HG03066 (cell line): Measurements from ENCODE around the gene CPNE5.
"Not testable (repeated sequence)": the region's sequence is repeated elsewhere in the genome, so short reads cannot be mapped to it uniquely, and the experiment has no call there.

Experiments
- ATAC-seq: cut with Tn5 transposase; IDR thresholded peaks from one replicate; pipeline ENCODE4 v1.9.1; 2021; ENCODE audit warnings: low read depth; ENCODE audit not compliant: unreplicated experiment

CPNE5 gene

DNA sequence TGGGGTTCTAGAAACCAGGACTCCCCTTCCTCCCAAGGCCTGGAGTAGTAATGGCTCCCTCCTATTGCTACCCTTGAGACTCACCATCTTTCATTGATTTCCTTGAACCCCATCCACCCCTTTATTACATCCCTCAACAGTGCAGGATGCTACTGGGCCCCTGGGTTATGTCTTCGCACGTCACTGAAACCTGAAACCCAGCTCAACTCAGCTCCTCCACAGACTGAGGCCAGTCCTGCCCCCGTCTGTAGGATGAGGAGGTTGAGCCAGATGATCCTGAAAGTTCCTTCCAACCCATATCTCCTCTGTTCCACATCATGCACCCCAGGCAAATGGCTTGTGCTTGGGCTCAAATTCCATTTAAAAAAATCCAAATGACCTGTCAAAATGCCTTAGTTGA, 21.4 kb downstream of the CPNE5 start:
- ATAC-seq: no peak

GRCh38 chr6:36817176-36817817, 21.9 kb downstream of the CPNE5 start:
- no peak for ATAC-seq

DNA sequence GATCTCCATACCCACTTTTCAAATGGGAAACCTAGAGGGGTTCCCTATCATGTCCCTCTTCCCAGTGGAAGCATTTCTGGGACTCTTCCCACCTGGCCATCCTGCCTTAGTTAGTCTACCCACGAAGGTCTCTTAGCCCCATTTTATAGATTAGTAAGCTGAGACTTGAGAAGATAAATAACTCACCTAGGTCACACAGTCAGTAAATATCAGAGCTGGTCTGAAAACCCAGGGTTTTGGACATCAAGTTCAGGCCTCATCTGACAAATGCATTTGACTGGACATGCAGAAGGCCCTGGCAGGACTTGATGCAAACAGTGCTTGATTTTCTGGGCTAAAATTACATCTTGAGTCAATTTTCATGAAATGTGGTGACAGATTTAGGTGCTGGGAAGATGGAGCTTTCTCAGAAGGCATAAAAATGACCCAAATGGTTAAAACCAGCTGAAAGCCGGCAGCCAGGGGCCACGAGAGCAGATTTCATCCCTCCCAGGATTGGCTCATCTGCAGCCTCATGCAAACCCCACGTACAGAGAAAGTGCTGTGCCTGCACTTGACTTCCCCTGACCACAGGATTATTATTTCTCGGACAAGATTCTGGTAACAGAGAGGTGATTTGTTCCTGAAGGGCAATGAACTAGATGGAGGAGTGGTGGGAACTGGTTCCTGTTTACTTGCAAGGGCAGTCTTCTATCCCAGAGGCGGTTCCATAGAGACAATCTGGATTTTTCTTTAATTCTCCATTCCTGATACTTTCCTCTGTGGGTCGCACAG, 23.1 kb downstream of the CPNE5 start:
- no peak for ATAC-seq

DNA sequence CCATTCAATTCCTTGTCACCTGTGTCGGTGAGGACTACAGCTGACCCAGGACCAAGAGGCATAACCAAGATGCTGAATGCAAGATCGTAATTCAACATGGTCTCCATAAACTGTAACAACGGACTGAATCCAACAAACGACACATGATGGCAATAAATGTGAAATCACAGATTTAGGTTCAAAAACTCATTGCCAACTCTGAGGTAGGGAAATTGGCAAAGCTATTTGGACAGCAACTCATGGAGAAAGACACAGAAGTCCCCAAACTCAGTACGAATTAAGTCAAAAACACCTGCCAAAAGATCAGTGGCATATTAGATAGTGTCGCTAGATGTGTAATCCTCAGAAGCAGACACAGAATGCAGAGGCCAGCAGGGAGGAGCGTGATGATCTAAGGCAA, 25.0 kb downstream of the CPNE5 start:
- no peak for ATAC-seq

- no peak for ATAC-seq
Measured at GRCh38 chr6:36813526-36813925, 25.7 kb downstream of the CPNE5 start.

DNA sequence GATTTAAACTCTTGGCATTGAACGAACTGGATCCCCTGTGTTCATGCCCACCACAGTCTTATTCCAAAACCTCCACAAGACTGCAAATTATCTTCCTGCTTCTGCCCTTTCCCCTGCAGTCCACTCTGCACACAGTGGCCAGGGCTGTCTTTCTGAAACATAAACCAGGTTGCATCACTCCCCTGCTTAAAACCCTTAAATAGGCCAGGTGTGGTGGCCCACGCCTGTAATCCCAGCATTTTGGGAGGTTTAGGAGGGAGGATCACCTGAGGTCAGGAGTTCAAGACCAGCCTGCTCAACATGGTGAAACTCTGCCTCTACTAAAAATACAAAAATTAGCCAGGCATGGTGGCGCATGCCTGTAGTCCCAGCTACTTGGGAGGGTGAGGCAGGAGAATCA, 26.2 kb downstream of the CPNE5 start:
- not testable (repeated sequence) for ATAC-seq

GRCh38 chr6:36809941-36810803, 29.1 kb downstream of the CPNE5 start:
- ATAC-seq: no peak

DNA sequence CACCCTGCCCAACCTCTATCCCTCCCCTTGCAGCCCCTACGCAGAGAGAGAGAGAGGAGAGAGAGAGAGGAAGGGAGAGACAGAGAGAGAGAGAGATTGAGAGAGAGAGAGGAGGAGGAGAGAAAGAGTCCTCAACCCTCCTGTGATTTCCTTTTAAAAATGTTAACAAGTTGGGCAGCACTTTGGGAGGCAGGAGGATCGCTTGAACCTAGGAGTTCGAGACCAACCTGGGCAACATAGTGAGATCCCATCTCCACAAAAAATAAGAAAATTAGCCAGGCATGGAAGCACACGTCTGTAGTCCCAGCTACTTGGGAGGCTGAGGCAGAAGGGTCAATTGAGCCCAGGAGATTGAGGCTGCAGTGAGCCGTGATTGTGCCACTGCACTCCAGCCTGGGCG, 30.1 kb downstream of the CPNE5 start:
- ATAC-seq: no peak

GRCh38 chr6:36808634-36809033, 30.6 kb downstream of the CPNE5 start:
- no peak for ATAC-seq

DNA sequence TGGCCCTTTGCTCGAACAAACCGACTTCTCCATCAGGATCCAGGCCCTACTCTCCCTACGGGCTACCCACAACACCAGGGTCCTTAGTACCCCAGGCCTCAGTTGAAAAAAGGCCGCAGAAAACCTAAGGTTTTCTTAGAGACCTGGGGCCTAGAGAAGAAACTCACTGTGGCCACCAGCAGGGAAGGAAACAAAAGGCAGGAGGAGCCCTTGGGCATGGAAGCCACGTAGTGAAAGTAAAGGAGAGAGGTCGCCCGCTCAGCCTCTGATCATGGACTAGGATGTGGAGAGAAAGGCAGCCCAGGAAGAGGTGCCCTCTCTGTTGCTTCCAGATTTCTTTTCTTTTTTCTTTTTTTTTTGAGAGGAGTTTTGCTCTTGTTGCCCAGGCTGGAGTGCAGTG, 31.5 kb downstream of the CPNE5 start:
- ATAC-seq: no peak

GRCh38 chr6:36807143-36807542, 32.1 kb downstream of the CPNE5 start:
- ATAC-seq: no peak

- no peak for ATAC-seq
Measured at GRCh38 chr6:36805917-36806316, 33.3 kb downstream of the CPNE5 start.

- no peak for ATAC-seq
Measured at GRCh38 chr6:36805096-36805797, 34.0 kb downstream of the CPNE5 start.

GRCh38 chr6:36804563-36804962, 34.7 kb downstream of the CPNE5 start:
- no peak for ATAC-seq

DNA sequence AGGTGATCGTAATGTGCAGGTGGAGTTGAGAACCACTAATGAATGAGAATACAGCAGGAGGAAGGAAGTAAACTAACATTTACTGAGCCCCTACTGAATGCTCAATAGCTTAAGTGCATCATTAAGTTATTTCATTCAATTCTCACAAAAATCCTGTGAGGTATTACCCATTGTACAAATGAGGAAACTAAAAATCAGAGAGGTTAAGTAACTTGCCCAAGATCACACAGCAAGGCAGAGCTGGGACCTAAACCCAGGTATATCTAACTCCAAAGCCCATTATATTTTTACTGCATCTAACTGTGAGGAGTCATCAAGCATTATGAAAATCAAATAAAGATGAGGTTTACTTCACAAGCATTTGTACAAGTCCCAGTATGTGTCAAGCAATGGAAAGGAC, 35.3 kb downstream of the CPNE5 start:
- ATAC-seq: no peak

DNA sequence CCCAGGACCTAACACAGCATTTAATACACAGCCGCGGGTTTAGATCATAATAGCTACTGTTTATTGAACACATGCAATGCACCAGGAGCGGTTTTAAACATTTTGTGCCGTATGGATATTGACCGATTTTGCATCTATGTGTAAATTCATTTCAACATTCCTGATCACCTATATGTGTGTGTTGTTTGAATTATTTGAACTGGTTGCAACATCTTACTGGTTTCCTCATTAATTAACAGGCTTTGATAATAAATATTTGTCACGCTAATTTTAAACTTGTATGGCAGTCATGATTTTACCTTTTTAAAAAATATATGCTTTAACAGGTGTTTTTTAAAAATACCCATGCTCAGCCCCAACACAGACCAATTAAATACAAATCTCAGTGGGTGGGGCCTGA, 35.8 kb downstream of the CPNE5 start:
- ATAC-seq: no peak

GRCh38 chr6:36800223-36801076, 38.8 kb downstream of the CPNE5 start:
- no peak for ATAC-seq

GRCh38 chr6:36798852-36799251, 40.4 kb downstream of the CPNE5 start:
- no peak for ATAC-seq

GRCh38 chr6:36797653-36798052, 41.6 kb downstream of the CPNE5 start:
- ATAC-seq: no peak

GRCh38 chr6:36797055-36797454, 42.2 kb downstream of the CPNE5 start:
- ATAC-seq: no peak
